Measurements from ENCODE around the gene ABLIM3. TPM values are rescaled to one million over a fixed set of nuclear protein-coding genes. Genes with fewer than 3 reads are reported as not detected.

ABLIM3 gene
- total RNA-seq, 1 donor from 2014 or later, result 0.64 TPM

GRCh38 chr5:149282027-149282965 lies 141.0 kb downstream of the ABLIM3 start:
- no peaks in the 10 kb centered on the region for H3K36me3 Mint-ChIP-seq (ENCODE audit: unreplicated experiment)
- no peak overlapping the region for H3K27ac Mint-ChIP-seq (ENCODE audit: unreplicated experiment)
- no peak for TF ChIP-seq CTCF (IDR thresholded peaks at IDR 0.05)
- no peaks in the 10 kb centered on the region for H3K9me3 Mint-ChIP-seq (ENCODE audit: unreplicated experiment)
- H3K27me3 Mint-ChIP-seq (ENCODE audit: unreplicated experiment), result no peaks in the 10 kb centered on the region
- H3K4me1 Mint-ChIP-seq (ENCODE audit: unreplicated experiment), result no peaks in the 10 kb centered on the region
- no peak overlapping the region for H3K4me3 Mint-ChIP-seq (ENCODE audit: unreplicated experiment)
- no peak for DNase-seq (ENCODE audit: extremely low spot score, unreplicated experiment)

GRCh38 chr5:149282966-149283332 lies 141.7 kb downstream of the ABLIM3 start:
- Mint-ChIP-seq H3K27ac (ENCODE audit: unreplicated experiment) (no peak overlapping the region), H3K36me3 (ENCODE audit: unreplicated experiment) (no peaks in the 10 kb centered on the region), H3K4me3 (ENCODE audit: unreplicated experiment) (no peak overlapping the region), H3K4me1 (ENCODE audit: unreplicated experiment) (no peaks in the 10 kb centered on the region), H3K9me3 (ENCODE audit: unreplicated experiment) (no peaks in the 10 kb centered on the region), H3K27me3 (ENCODE audit: unreplicated experiment) (no peaks in the 10 kb centered on the region)
- DNase-seq (ENCODE audit: extremely low spot score, unreplicated experiment), result no peak
- no peak for TF ChIP-seq CTCF (IDR thresholded peaks at IDR 0.05)

- no peaks in the 10 kb centered on the region for H3K9me3 Mint-ChIP-seq (ENCODE audit: unreplicated experiment)
- no peak overlapping the region for H3K4me3 Mint-ChIP-seq (ENCODE audit: unreplicated experiment)
- no peaks in the 10 kb centered on the region for H3K4me1 Mint-ChIP-seq (ENCODE audit: unreplicated experiment)
- no peak for TF ChIP-seq CTCF (IDR thresholded peaks at IDR 0.05)
- H3K27ac Mint-ChIP-seq (ENCODE audit: unreplicated experiment), result no peak overlapping the region
- H3K36me3 Mint-ChIP-seq (ENCODE audit: unreplicated experiment), result no peaks in the 10 kb centered on the region
- H3K27me3 Mint-ChIP-seq (ENCODE audit: unreplicated experiment), result no peaks in the 10 kb centered on the region
- no peak for DNase-seq (ENCODE audit: extremely low spot score, unreplicated experiment)
These were observed 142.6 kb downstream of the ABLIM3 start for GRCh38 chr5:149283626-149284480.

- Mint-ChIP-seq H3K9me3 (ENCODE audit: unreplicated experiment) (no peaks in the 10 kb centered on the region), H3K27ac (ENCODE audit: unreplicated experiment) (no peak overlapping the region), H3K27me3 (ENCODE audit: unreplicated experiment) (no peaks in the 10 kb centered on the region), H3K36me3 (ENCODE audit: unreplicated experiment) (no peaks in the 10 kb centered on the region), H3K4me1 (ENCODE audit: unreplicated experiment) (no peaks in the 10 kb centered on the region), H3K4me3 (ENCODE audit: unreplicated experiment) (no peak overlapping the region)
- DNase-seq (ENCODE audit: extremely low spot score, unreplicated experiment), result no peak
- TF ChIP-seq CTCF (IDR thresholded peaks at IDR 0.05), result no peak
These were observed 143.2 kb downstream of the ABLIM3 start for GRCh38 chr5:149284501-149284900.

GRCh38 chr5:149285153-149285552 lies 143.9 kb downstream of the ABLIM3 start:
- Mint-ChIP-seq H3K4me3 (ENCODE audit: unreplicated experiment) (no peak overlapping the region), H3K27me3 (ENCODE audit: unreplicated experiment) (no peaks in the 10 kb centered on the region), H3K4me1 (ENCODE audit: unreplicated experiment) (no peaks in the 10 kb centered on the region), H3K36me3 (ENCODE audit: unreplicated experiment) (no peaks in the 10 kb centered on the region), H3K9me3 (ENCODE audit: unreplicated experiment) (no peaks in the 10 kb centered on the region), H3K27ac (ENCODE audit: unreplicated experiment) (no peak overlapping the region)
- no peak for DNase-seq (ENCODE audit: extremely low spot score, unreplicated experiment)
- TF ChIP-seq CTCF (IDR thresholded peaks at IDR 0.05), result no peak
